ENCODE data around the gene KCNK3. TPM values are rescaled to one million over a fixed set of nuclear protein-coding genes. Genes with fewer than 3 reads are reported as not detected.

KCNK3 gene
- total and polyA plus RNA-seq, 2 donors (not counting 1 experiment from before 2014, with no cell fraction given): not detected

GRCh38 chr2:26675651-26676255 is 16.8 kb upstream of the KCNK3 start:
- H3K79me2 ChIP-seq (ENCODE audit: control insufficient read depth, insufficient read depth, low read length): no peaks in the 10 kb centered on the region
- TF ChIP-seq, protein P1, sequence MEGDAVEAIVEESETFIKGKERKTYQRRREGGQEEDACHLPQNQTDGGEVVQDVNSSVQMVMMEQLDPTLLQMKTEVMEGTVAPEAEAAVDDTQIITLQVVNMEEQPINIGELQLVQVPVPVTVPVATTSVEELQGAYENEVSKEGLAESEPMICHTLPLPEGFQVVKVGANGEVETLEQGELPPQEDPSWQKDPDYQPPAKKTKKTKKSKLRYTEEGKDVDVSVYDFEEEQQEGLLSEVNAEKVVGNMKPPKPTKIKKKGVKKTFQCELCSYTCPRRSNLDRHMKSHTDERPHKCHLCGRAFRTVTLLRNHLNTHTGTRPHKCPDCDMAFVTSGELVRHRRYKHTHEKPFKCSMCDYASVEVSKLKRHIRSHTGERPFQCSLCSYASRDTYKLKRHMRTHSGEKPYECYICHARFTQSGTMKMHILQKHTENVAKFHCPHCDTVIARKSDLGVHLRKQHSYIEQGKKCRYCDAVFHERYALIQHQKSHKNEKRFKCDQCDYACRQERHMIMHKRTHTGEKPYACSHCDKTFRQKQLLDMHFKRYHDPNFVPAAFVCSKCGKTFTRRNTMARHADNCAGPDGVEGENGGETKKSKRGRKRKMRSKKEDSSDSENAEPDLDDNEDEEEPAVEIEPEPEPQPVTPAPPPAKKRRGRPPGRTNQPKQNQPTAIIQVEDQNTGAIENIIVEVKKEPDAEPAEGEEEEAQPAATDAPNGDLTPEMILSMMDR (IDR thresholded peaks at IDR 0.05): no peak
- TF ChIP-seq EZH2 (IDR thresholded peaks at IDR 0.05; ENCODE audit: borderline replicate concordance, insufficient read depth, low read depth, low read length, poor library complexity, severe bottlenecking): no peak
- H3K27ac ChIP-seq (ENCODE audit: low read length in 2 of 2): no peak overlapping the region
- no peaks in the 10 kb centered on the region for H3K4me1 ChIP-seq (ENCODE audit: control insufficient read depth in 2 of 2, insufficient read depth in 2 of 2, low read length in 2 of 2)
- H3K27me3 ChIP-seq (replicated peaks in 1 of 4; ENCODE audit: control extremely low read depth in 1 of 4, control insufficient read depth in 3 of 4, insufficient read depth in 4 of 4, low read length in 3 of 4): peaks cover 0 to 3% (median 0%) of the 10 kb centered on the region in 4 experiments
- H3K9ac ChIP-seq (ENCODE audit: low read length): no peak overlapping the region
- H3K27ac Mint-ChIP-seq: no peak overlapping the region
- no peaks in the 10 kb centered on the region for H3K36me3 ChIP-seq (replicated peaks in 1 of 2; ENCODE audit: control extremely low read depth in 1 of 2, control insufficient read depth in 1 of 2, extremely low read depth in 1 of 2, insufficient read depth in 2 of 2, low read length in 1 of 2)
- peaks cover 45% of the 10 kb centered on the region for H3K27me3 Mint-ChIP-seq
- no peak overlapping the region for H3K4me3 Mint-ChIP-seq
- no peak overlapping the region for H3K4me3 ChIP-seq (ENCODE audit: control extremely low read depth in 1 of 5, extremely low read depth in 1 of 5, insufficient read depth in 1 of 5, low read depth in 2 of 5, low read length in 4 of 5)
- H4K20me1 ChIP-seq (ENCODE audit: control insufficient read depth, insufficient read depth, low read length, poor library complexity, severe bottlenecking): no peaks in the 10 kb centered on the region
- ChIA-PET CTCF (no interaction called here), POLR2A (no interaction called here)
- no peaks in the 10 kb centered on the region for H3K4me1 Mint-ChIP-seq
- WGBS (ENCODE audit: insufficient coverage): 92% methylated on average over 5 of the region's 6 CpGs
- ATAC-seq (ENCODE audit: low read depth) (no peak), DNase-seq (no peak)
- no peak overlapping the region for H2AFZ ChIP-seq (ENCODE audit: insufficient read depth, low read depth, low read length, poor library complexity, severe bottlenecking)
- H3K4me2 ChIP-seq (replicated peaks; ENCODE audit: low read depth, low read length, poor library complexity, severe bottlenecking): no peak overlapping the region
- H3K9me3 ChIP-seq (ENCODE audit: control extremely low read depth in 1 of 3, control insufficient read depth in 2 of 3, insufficient read depth in 1 of 3, low read length in 2 of 3): peaks cover 0 to 5% (median 0%) of the 10 kb centered on the region in 3 donors
- intact Hi-C loops (cut with micrococcal nuclease): no loop called here
- H3K9me3 Mint-ChIP-seq (ENCODE audit: insufficient read depth): peaks cover 7% of the 10 kb centered on the region

DNA sequence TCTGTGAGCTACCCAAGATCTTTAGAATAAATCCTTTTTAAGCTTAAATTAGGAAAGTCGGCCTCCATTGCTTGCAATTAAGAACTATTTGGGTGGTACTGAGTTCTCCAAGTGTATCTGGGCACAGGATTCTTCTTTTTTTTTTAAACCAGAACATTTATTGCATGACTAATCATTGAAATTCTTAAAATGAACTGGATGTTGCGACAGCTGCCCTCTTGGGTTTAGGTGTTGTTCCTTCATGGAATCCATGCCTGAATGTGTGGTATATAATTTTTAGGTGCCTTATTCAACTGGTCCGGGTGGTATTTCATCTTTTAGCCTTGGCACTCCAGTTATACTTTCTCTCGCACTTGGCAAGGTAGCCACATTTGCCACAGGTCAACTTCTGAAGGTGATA is 14.5 kb upstream of the KCNK3 start:
- H3K79me2 ChIP-seq (ENCODE audit: control insufficient read depth, insufficient read depth, low read length): no peaks in the 10 kb centered on the region
- no peak overlapping the region for H3K9ac ChIP-seq (ENCODE audit: low read length)
- Mint-ChIP-seq H3K27me3 (peaks cover 47% of the 10 kb centered on the region), H3K9me3 (ENCODE audit: insufficient read depth) (peaks cover 7% of the 10 kb centered on the region), H3K4me1 (no peaks in the 10 kb centered on the region), H3K27ac (no peak overlapping the region), H3K4me3 (no peak overlapping the region)
- H3K27me3 ChIP-seq (replicated peaks in 1 of 4; ENCODE audit: control extremely low read depth in 1 of 4, control insufficient read depth in 3 of 4, insufficient read depth in 4 of 4, low read length in 3 of 4): no peaks in the 10 kb centered on the region
- no peak overlapping the region for H3K4me2 ChIP-seq (replicated peaks; ENCODE audit: low read depth, low read length, poor library complexity, severe bottlenecking)
- WGBS (ENCODE audit: insufficient coverage): 100% methylated on average over 3 of the region's 4 CpGs
- H3K27ac ChIP-seq (ENCODE audit: low read length in 2 of 2): no peak overlapping the region
- H4K20me1 ChIP-seq (ENCODE audit: control insufficient read depth, insufficient read depth, low read length, poor library complexity, severe bottlenecking): no peaks in the 10 kb centered on the region
- H3K4me1 ChIP-seq (ENCODE audit: control insufficient read depth in 2 of 2, insufficient read depth in 2 of 2, low read length in 2 of 2): no peaks in the 10 kb centered on the region
- H3K9me3 ChIP-seq (ENCODE audit: control extremely low read depth in 1 of 3, control insufficient read depth in 2 of 3, insufficient read depth in 1 of 3, low read length in 2 of 3): peaks cover 0 to 5% (median 0%) of the 10 kb centered on the region in 3 donors
- H3K4me3 ChIP-seq (ENCODE audit: control extremely low read depth in 1 of 5, extremely low read depth in 1 of 5, insufficient read depth in 1 of 5, low read depth in 2 of 5, low read length in 4 of 5): no peak overlapping the region
- ATAC-seq (ENCODE audit: low read depth) (no peak), DNase-seq (no peak)
- H2AFZ ChIP-seq (ENCODE audit: insufficient read depth, low read depth, low read length, poor library complexity, severe bottlenecking): no peak overlapping the region
- ChIA-PET POLR2A (no interaction called here), CTCF (interaction anchor here (0.7 kb wide), 1 partner anchor 283 kb away, joined by 3 read pairs; no protein-coding TSS in a partner anchor)
- TF ChIP-seq, protein P1 (IDR thresholded peaks at IDR 0.05): no peak
- TF ChIP-seq EZH2 (IDR thresholded peaks at IDR 0.05; ENCODE audit: borderline replicate concordance, insufficient read depth, low read depth, low read length, poor library complexity, severe bottlenecking): no peak
- H3K36me3 ChIP-seq (replicated peaks in 1 of 2; ENCODE audit: control extremely low read depth in 1 of 2, control insufficient read depth in 1 of 2, extremely low read depth in 1 of 2, insufficient read depth in 2 of 2, low read length in 1 of 2): no peaks in the 10 kb centered on the region
- intact Hi-C loops (cut with micrococcal nuclease): no loop called here

Measured in B cell (primary cell).